Measurements from ENCODE around the gene GSK3B.

GSK3B gene

GRCh38 chr3:119779731-119780383 is 314.4 kb downstream of the GSK3B start:
- no peak for DNase-seq (ENCODE audit: low spot score)

GRCh38 chr3:119778811-119779210 is 315.4 kb downstream of the GSK3B start:
- DNase-seq (ENCODE audit: low spot score): no peak

GRCh38 chr3:119778176-119778575 is 316.1 kb downstream of the GSK3B start:
- DNase-seq (ENCODE audit: low spot score): no peak

- no peak for DNase-seq (ENCODE audit: low spot score)
These were observed 317.9 kb downstream of the GSK3B start for GRCh38 chr3:119776304-119776703.

GRCh38 chr3:119774444-119774843 is 319.8 kb downstream of the GSK3B start:
- DNase-seq (ENCODE audit: low spot score): no peak
